PC-9 (cell line): ENCODE results near the gene TIGD4.

Source experiments
- CTCF ChIP-seq: fragments of 200-600 bp; sonication (generic); conservative IDR thresholded peaks from 2 replicates; pipeline ENCODE4 v1.6.1; 2017; ENCODE audit warnings: mixed run types, antibody characterized with exemption, mild to moderate bottlenecking, moderate library complexity
- EZH2 ChIP-seq: fragments of 200-600 bp; sonication (generic); IDR thresholded peaks from 2 replicates; pipeline ENCODE4 v1.8.0; 2017; ENCODE audit warnings: antibody characterized with exemption, low read depth

GRCh38 chr4:152729466-152729865 is 50.1 kb downstream of the TIGD4 start:
- TF ChIP-seq CTCF (no peak), EZH2 (no peak)
